H9 (cell line): Measurements from ENCODE around the gene GLT6D1. TPM values are rescaled to one million over a fixed set of nuclear protein-coding genes. Genes with fewer than 3 reads are reported as not detected.

Experiments used
- DNase-seq: peaks from one replicate; pipeline ENCODE4 v3.0.0-alpha.2; 2017
- H2AFZ ChIP-seq: one replicate; pipeline ENCODE4 v1.6.1; 2013; ENCODE audit warnings: mild to moderate bottlenecking, low read length, control low read depth, moderate library complexity
- H2AK5ac ChIP-seq: 2 replicates; pipeline ENCODE4 v1.6.1; 2013; ENCODE audit warnings: low read length, control low read depth, mixed read lengths; ENCODE audit not compliant: insufficient read length
- H2BK120ac ChIP-seq: one replicate; pipeline ENCODE4 v1.6.1; 2013; ENCODE audit warnings: low read depth, mild to moderate bottlenecking, low read length, control low read depth, inconsistent platforms; ENCODE audit not compliant: poor library complexity, severe bottlenecking
- H2BK12ac ChIP-seq: 2 replicates; pipeline ENCODE4 v1.6.1; 2013; ENCODE audit warnings: low read length, control low read depth, mixed read lengths, low read depth; ENCODE audit not compliant: insufficient read length
- H2BK15ac ChIP-seq: 2 replicates; pipeline ENCODE4 v1.6.1; 2013; ENCODE audit warnings: low read depth, low read length, control low read depth
- H2BK20ac ChIP-seq: one replicate; pipeline ENCODE4 v1.6.1; 2013; ENCODE audit warnings: low read depth, mild to moderate bottlenecking, low read length, control low read depth, inconsistent platforms; ENCODE audit not compliant: poor library complexity, severe bottlenecking
- H2BK5ac ChIP-seq: 2 replicates; pipeline ENCODE4 v1.6.1; 2013; ENCODE audit warnings: low read length, control low read depth, mixed read lengths; ENCODE audit not compliant: insufficient read length
- H3K14ac ChIP-seq: 2 replicates; pipeline ENCODE4 v1.6.1; 2013; ENCODE audit warnings: low read length, control low read depth; ENCODE audit not compliant: insufficient read depth
- H3K18ac ChIP-seq: 2 replicates; pipeline ENCODE4 v1.6.1; 2013; ENCODE audit warnings: low read depth, mild to moderate bottlenecking, mixed read lengths, low read length, control low read depth; ENCODE audit not compliant: insufficient read length
- H3K23ac ChIP-seq: 2 replicates; pipeline ENCODE4 v1.6.1; 2013; ENCODE audit warnings: low read length, control low read depth, mixed read lengths, low read depth; ENCODE audit not compliant: insufficient read length
- H3K23me2 ChIP-seq: 2 replicates; pipeline ENCODE4 v1.6.1; 2013; ENCODE audit warnings: low read depth, mild to moderate bottlenecking, mixed read lengths, low read length, control low read depth; ENCODE audit not compliant: insufficient read length, poor library complexity, severe bottlenecking
- H3K27ac ChIP-seq: 2 replicates; pipeline ENCODE4 v1.5.1; 2013; ENCODE audit warnings: low read length, control low read depth, mixed read lengths, low read depth; ENCODE audit not compliant: insufficient read length
- H3K27me3 ChIP-seq: 2 replicates; pipeline ENCODE4 v1.6.1; 2013; ENCODE audit warnings: low read length, control low read depth, inconsistent platforms; ENCODE audit not compliant: insufficient read depth
- H3K4ac ChIP-seq: 2 replicates; pipeline ENCODE4 v1.6.1; 2013; ENCODE audit warnings: low read depth, mild to moderate bottlenecking, control low read depth, inconsistent platforms, low read length, moderate library complexity
- H3K4me1 ChIP-seq: 2 replicates; pipeline ENCODE4 v1.6.1; 2013; ENCODE audit warnings: low read length, control low read depth, inconsistent platforms; ENCODE audit not compliant: insufficient read depth
- H3K4me2 ChIP-seq: 2 replicates; pipeline ENCODE4 v1.6.1; 2013; ENCODE audit warnings: low read length, control low read depth, mixed read lengths; ENCODE audit not compliant: insufficient read length, insufficient read depth
- H3K56ac ChIP-seq: 2 replicates; pipeline ENCODE4 v1.6.1; 2013; ENCODE audit warnings: low read depth, mild to moderate bottlenecking, mixed read lengths, low read length, control low read depth; ENCODE audit not compliant: insufficient read length
- H3K79me1 ChIP-seq: 2 replicates; pipeline ENCODE4 v1.6.1; 2013; ENCODE audit warnings: low read depth, mild to moderate bottlenecking, moderate library complexity, low read length, control low read depth, inconsistent platforms; ENCODE audit not compliant: insufficient read depth, poor library complexity, severe bottlenecking
- H3K79me2 ChIP-seq: 2 replicates; pipeline ENCODE4 v1.6.1; 2013; ENCODE audit warnings: low read length, control low read depth, inconsistent platforms; ENCODE audit not compliant: insufficient read depth
- H3K9ac ChIP-seq: 2 replicates; pipeline ENCODE4 v1.6.1; 2013; ENCODE audit warnings: low read length, control low read depth, mixed read lengths; ENCODE audit not compliant: insufficient read length; ENCODE audit errors: extremely low read depth
- H3K9me3 ChIP-seq: one replicate; pipeline ENCODE4 v1.6.1; 2013; ENCODE audit warnings: low read depth, low read length, inconsistent platforms; ENCODE audit not compliant: control insufficient read depth
- H3T11ph ChIP-seq: one replicate; pipeline ENCODE4 v1.6.1; 2013; ENCODE audit warnings: mild to moderate bottlenecking, low read length, control low read depth, inconsistent platforms
- H4K20me1 ChIP-seq: one replicate; pipeline ENCODE4 v1.6.1; 2013; ENCODE audit not compliant: control insufficient read depth, insufficient read length, insufficient read depth
- H4K5ac ChIP-seq: 2 replicates; pipeline ENCODE4 v1.6.1; 2013; ENCODE audit warnings: low read depth, mild to moderate bottlenecking, mixed read lengths, low read length, control low read depth; ENCODE audit not compliant: insufficient read length
- H4K8ac ChIP-seq: replicated peaks from 2 replicates; pipeline ENCODE4 v1.6.1; 2013; ENCODE audit warnings: low read length, control low read depth, mixed read lengths, low read depth; ENCODE audit not compliant: insufficient read length
- H4K91ac ChIP-seq: 2 replicates; pipeline ENCODE4 v1.6.1; 2013; ENCODE audit warnings: low read depth, mild to moderate bottlenecking, moderate library complexity, mixed read lengths, low read length, control low read depth; ENCODE audit not compliant: insufficient read length
- H3K27ac Mint-ChIP-seq, 3 experiments: 2 replicates in 2 of 3; 3 replicates in 1 of 3; pipeline ENCODE4 v1.8.0; 2020 to 2021; ENCODE audit warnings: mixed read lengths in 3 of 3, mild to moderate bottlenecking in 1 of 3, moderate library complexity in 1 of 3
- H3K27me3 Mint-ChIP-seq: 2 replicates; pipeline ENCODE4 v1.8.0; 2021; ENCODE audit warnings: low read depth, mild to moderate bottlenecking, moderate library complexity, mixed read lengths
- H3K36me3 Mint-ChIP-seq, 3 experiments: 2 replicates in 2 of 3; 3 replicates in 1 of 3; pipeline ENCODE4 v1.8.0; 2020 to 2021; ENCODE audit warnings: low read depth in 3 of 3, mixed read lengths in 3 of 3; ENCODE audit not compliant: insufficient read depth in 1 of 3
- H3K4me1 Mint-ChIP-seq, 2 experiments: 2 replicates each; pipeline ENCODE4 v1.8.0; 2020; ENCODE audit warnings: mixed read lengths in 2 of 2
- H3K4me3 Mint-ChIP-seq, 2 experiments: 2 replicates in 1 of 2; 3 replicates in 1 of 2; pipeline ENCODE4 v1.8.0; 2020 to 2021; ENCODE audit warnings: mild to moderate bottlenecking in 2 of 2, mixed read lengths in 2 of 2, moderate library complexity in 1 of 2
- H3K9me3 Mint-ChIP-seq, 2 experiments: 2 replicates in 1 of 2; 3 replicates in 1 of 2; pipeline ENCODE4 v1.8.0; 2020; ENCODE audit warnings: mild to moderate bottlenecking in 2 of 2, mixed read lengths in 2 of 2, moderate library complexity in 1 of 2
- WGBS: extraction: QIAGEN DNeasy Blood & Tissue Kit; methylation state at CpG from one replicate; pipeline ENCODE4 v1.1.7; 2013; ENCODE audit warnings: missing lambda C conversion rate, low lambda C conversion rate, mixed read lengths; ENCODE audit not compliant: insufficient read length; ENCODE audit errors: extremely low coverage; 5-methylcytosine and 5-hydroxymethylcytosine counted together
- total RNA-seq: library from RNA; stranded (reverse); gene quantifications from 2 replicates; pipeline ENCODE4 v1.2.1, GENCODE V29; 2021
- TF ChIP-seq, protein P1 (sequence below): fragments of 200-600 bp; sonication (generic); conservative IDR thresholded peaks from 3 replicates; pipeline ENCODE4 v1.8.0; 2021; ENCODE audit warnings: antibody characterized with exemption, mild to moderate bottlenecking

GLT6D1 gene
- total RNA-seq, 1 experiment from 2014 or later, result not detected

DNA sequence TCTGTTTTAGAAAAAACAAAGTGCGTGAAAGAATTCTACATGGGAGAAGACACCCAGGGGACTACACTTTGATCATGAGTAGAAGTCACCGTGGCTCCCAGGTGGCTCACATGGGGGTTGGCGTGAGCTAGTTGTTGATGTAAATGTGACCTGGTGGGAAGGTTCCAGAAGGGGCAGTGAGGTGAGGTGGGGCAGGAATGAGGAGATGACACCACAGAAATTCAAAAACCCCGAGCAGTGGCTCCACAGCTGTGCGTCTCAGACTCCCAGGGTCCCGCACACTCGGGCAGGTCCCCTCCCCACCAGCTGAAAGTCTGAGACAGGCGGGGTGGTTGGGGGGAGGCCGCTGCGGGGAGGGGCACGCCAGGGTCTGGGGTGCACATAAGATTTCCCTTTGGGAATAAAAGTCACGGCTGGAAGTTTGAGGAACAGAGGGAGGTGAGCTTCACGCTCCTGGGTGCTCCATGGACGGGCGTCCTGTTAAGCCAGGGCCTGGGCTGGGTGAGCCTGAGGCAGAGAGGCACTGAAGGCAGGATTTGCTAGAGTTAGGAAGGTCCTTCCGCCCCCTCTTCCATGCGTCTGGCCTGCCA is 29.9 kb downstream of the GLT6D1 start:
- H3K27me3 Mint-ChIP-seq, result peaks cover 3% of the 10 kb centered on the region
- Histone ChIP-seq H3K23me2 (no peaks in the 10 kb centered on the region), H3K4me2 (no peak overlapping the region), H3K79me1 (no peaks in the 10 kb centered on the region), H3K4me1 (no peaks in the 10 kb centered on the region), H2AFZ (no peak overlapping the region), H3T11ph (no peak overlapping the region), H2BK20ac (no peak overlapping the region), H3K79me2 (no peaks in the 10 kb centered on the region), H3K9me3 (no peaks in the 10 kb centered on the region), H2BK15ac (no peak overlapping the region), H4K91ac (no peak overlapping the region), H4K5ac (no peak overlapping the region), H3K23ac (no peak overlapping the region), H3K9ac (no peak overlapping the region), H2BK12ac (no peak overlapping the region), H3K18ac (no peak overlapping the region), H2AK5ac (no peak overlapping the region), H3K27me3 (no peaks in the 10 kb centered on the region), H4K8ac (no peak overlapping the region), H2BK5ac (no peak overlapping the region), H2BK120ac (no peak overlapping the region), H3K14ac (no peak overlapping the region), H3K56ac (no peak overlapping the region), H4K20me1 (no peaks in the 10 kb centered on the region), H3K27ac (no peak overlapping the region), H3K4ac (no peak overlapping the region)
- H3K27ac Mint-ChIP-seq, result no peak overlapping the region
- peaks cover 19 to 20% of the 10 kb centered on the region in 2 experiments for H3K9me3 Mint-ChIP-seq
- H3K36me3 Mint-ChIP-seq, result peaks cover 5 to 14% (median 7%) of the 10 kb centered on the region in 3 experiments; a peak in 5 of 7 replicates
- H3K4me1 Mint-ChIP-seq, result peaks cover 0 to 9% of the 10 kb centered on the region in 2 experiments; a peak in 2 of 4 replicates
- DNase-seq, result no peak
- H3K4me3 Mint-ChIP-seq, result no peak overlapping the region
- TF ChIP-seq, protein P1, sequence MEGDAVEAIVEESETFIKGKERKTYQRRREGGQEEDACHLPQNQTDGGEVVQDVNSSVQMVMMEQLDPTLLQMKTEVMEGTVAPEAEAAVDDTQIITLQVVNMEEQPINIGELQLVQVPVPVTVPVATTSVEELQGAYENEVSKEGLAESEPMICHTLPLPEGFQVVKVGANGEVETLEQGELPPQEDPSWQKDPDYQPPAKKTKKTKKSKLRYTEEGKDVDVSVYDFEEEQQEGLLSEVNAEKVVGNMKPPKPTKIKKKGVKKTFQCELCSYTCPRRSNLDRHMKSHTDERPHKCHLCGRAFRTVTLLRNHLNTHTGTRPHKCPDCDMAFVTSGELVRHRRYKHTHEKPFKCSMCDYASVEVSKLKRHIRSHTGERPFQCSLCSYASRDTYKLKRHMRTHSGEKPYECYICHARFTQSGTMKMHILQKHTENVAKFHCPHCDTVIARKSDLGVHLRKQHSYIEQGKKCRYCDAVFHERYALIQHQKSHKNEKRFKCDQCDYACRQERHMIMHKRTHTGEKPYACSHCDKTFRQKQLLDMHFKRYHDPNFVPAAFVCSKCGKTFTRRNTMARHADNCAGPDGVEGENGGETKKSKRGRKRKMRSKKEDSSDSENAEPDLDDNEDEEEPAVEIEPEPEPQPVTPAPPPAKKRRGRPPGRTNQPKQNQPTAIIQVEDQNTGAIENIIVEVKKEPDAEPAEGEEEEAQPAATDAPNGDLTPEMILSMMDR, result no peak
- no CpG with 5 or more reads among the region's 17 CpGs for WGBS
